Activated T-helper 1 cell treated with Interleukin-2 at 50 U/mL for 16 hours (primary cell): ENCODE data around the gene ACADM.
"Not testable (repeated sequence)": the region's sequence is repeated elsewhere in the genome, so short reads cannot be mapped to it uniquely, and the experiment has no call there.

ENCODE experiments used
- DNase-seq: peaks from one replicate; pipeline ENCODE4 v3.0.0-alpha.2; 2020; ENCODE audit warnings: low read depth

Gene ACADM

DNA sequence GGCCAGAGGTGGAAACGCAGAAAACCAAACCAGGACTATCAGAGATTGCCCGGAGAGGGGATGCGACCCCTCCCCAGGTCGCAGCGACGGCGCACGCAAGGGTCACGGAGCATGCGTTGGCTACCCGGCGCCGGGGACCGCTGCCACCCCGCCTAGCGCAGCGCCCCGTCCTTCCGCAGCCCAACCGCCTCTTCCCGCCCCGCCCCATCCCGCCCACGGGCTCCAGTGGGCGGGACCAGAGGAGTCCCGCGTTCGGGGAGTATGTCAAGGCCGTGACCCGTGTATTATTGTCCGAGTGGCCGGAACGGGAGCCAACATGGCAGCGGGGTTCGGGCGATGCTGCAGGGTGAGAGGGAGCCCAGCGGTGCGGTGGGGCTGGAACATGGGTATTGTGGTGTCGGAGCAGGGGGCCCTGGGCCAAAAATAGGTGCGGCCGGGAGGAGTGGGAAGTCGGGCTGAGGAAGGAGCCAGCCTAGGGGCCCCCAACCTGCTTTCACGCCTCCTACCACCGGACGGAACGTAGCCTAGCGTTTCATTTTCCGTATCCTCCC is at the start of gene ACADM:
Gene ACADM (plus strand): TSS at position 238 of the 551 bp plus-strand sequence. CDS start 79 bp downstream, at position 317.
- DNase-seq = peak; percentile 71

DNA sequence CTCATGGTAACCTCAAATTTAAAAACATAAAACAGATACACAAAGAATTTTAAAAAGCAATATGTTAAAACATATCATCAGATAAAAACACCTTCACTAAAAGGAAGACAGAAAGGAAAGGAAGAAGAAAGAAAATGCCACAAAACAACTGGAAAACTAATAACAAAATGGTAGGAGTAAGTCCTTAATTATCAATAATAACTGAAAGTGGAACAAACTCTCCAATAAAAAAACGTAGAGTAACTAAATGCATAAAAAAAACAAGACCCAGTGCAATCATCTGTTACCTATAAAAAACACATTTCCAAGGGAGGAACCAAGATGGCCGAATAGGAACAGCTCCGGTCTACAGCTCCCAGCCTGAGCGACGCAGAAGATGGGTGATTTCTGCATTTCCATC is 47.1 kb upstream of the ACADM start:
- no peak for DNase-seq

GRCh38 chr1:75677964-75678363 is 46.5 kb upstream of the ACADM start:
- not testable (repeated sequence) for DNase-seq

- no peak for DNase-seq
Observed at GRCh38 chr1:75690547-75690946, 34.0 kb upstream of the ACADM start.

GRCh38 chr1:75693551-75693950 is 31.0 kb upstream of the ACADM start:
- no peak for DNase-seq

DNA sequence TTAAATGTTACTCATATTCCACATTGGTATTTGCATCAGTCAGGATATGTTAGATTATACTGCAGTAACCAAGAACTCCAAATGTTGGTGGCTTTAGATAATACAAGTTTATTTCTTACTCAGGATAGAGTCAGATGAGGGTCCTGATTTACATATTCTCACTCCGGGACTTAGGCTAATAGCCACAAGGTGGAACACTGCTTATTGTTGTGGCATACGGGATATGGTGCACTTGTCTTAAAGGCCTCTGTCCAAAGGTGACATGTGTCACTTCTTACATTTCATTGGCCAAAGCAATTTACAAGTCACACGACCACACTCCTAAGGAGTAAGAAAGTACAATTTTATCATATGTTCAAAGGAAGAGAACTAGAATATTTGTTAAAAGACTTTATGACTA is 28.5 kb upstream of the ACADM start:
- DNase-seq = no peak

GRCh38 chr1:75707191-75707590 is 17.3 kb upstream of the ACADM start:
- no peak for DNase-seq

DNA sequence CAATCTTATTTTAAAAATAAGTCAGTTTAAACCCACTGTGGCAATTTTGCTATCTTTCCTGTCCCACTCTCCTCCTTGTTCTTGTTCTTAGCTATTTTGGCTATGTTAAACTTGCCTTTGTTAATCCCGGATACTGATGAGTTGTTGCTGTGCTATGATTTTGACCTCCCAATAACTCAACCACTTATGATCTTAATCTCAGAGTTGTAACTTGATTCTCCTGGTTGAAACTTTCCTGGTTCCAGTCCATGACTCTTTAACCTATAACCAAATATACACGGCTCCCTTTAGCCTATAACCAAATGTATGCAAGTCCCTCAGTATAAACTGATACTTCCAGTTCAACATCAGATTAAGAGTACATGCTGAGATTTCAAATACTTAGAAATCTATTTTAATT is 15.6 kb upstream of the ACADM start:
- no peak for DNase-seq

DNA sequence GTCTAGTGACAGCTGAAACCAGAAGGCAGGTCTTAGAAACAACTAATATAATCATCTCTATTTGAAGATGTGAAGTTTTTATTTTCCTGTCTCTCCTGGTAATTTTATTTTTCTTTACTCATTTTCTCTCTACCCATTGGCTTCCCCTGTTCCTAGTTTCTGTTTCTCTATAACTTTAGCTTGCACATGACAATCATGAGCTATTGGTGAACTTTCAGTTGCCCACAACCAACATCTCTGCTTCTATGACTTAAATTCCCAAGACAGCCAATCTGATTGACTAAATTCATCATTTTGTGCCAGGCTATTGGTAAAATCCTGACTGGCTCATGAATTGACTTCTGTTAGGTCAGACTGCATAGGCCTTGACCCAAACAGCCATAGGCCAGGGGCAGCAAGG is 13.7 kb upstream of the ACADM start:
- DNase-seq = no peak

- DNase-seq = no peak
Observed at GRCh38 chr1:75711846-75712245, 12.7 kb upstream of the ACADM start.

- no peak for DNase-seq
Observed at GRCh38 chr1:75712306-75712705, 12.2 kb upstream of the ACADM start.

DNA sequence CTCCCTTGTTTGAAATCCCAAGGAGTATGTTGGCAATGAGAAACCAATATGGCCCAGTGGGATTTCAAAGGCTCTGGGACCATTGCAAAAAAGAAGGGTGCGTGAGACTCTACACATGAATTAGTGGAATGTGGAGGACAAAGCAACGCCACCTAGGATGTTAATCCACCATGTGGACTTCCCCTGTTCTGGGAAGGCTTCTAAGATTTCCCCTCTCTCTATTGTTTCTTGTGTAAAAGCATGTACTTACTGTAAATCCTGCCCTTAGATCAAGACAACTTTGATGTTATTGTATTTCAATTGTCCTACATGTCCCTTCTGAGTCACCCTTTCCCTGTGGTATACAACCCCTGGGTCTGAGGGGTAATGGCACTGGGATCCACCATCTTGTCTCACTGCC is 4.7 kb upstream of the ACADM start:
- DNase-seq = no peak

GRCh38 chr1:75720325-75720724 is 4.2 kb upstream of the ACADM start:
- no peak for DNase-seq

- no peak for DNase-seq
Observed at GRCh38 chr1:75720820-75721219, 3.7 kb upstream of the ACADM start.

GRCh38 chr1:75722246-75722645 is 2.3 kb upstream of the ACADM start:
- DNase-seq = not testable (repeated sequence)

DNA sequence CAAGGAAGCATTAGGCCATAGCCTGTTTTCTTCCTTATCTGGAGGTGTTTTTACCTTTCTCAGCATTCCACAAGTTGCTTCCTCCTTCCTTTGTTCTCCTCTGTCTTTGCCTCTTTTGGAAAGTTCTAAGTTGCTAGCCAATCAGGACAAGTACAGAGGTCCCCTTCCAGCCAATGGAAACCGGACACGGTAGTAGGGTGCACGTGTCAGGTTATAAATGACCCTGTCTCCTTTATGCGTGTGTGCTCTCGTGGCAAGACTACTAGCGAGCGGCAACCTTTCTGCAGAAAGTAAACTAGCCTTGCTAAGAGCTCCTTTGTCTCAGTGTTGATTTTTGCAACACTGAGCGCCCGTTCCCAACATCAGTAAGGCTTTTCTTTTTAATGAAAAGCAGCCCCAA is 1.5 kb upstream of the ACADM start:
- DNase-seq = no peak

- DNase-seq = peak; percentile 55
Observed at GRCh38 chr1:75723989-75724471, 479 bp upstream of the ACADM start.

- DNase-seq = no peak
Observed at GRCh38 chr1:75725266-75725665, 757 bp downstream of the ACADM start.

GRCh38 chr1:75725861-75726361 is 1.4 kb downstream of the ACADM start:
- no peak for DNase-seq

GRCh38 chr1:75727571-75727970 is 3.1 kb downstream of the ACADM start:
- no peak for DNase-seq

GRCh38 chr1:75730432-75730831 is 5.9 kb downstream of the ACADM start:
- DNase-seq = no peak

DNA sequence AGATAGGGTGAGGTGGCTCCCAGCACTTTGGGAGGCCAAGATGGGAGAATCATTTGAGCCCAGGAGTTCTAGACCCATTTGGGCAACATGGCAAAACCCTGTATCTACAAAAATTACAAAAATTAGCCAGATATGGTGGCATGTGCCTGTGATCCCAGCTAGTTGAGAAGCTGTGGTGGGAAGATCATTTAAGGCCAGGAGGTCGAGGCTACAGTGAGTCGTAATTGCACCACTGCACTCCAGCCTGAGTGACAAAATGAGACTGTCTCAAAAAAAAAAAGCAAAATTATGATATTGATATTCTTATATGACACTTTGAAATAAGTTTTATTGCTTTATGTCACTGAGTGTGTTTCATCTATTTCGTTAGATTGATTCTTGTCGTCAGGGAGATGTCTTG is 7.4 kb downstream of the ACADM start:
- DNase-seq = no peak

DNA sequence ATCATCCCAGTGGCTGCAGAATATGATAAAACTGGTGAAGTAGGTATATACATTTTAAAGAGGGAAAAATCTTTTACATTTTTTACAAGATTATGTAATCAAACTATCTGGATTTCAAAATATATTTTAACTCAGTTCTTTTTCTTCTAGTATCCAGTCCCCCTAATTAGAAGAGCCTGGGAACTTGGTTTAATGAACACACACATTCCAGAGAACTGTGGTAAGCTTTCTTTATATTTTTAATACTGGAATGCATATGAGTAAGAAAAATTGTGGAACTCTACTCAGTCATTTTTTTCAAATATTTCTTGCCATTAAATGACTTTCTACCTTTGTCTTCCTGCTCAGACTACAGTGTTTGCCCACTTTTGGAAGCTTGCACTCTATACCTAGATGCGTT is 8.2 kb downstream of the ACADM start:
- no peak for DNase-seq

DNA sequence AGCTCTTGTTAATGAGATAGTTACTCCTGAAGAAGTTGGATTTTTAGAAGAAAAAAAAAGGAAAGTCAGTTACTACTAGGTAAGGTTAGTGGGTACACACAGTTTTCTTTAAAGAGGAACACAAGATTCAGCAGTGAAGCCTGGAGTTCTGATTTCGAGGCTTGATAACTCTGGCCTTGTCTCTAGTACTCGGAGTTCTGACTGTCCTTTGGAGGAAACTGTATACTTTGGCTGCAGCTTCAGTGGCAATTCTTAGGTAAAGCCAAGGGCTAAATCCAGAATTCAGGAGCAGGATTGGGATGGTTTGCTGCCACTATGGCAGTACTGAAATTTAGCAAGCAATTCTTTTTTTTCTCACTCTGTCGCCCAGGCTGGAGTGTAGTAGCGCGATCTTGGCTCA is 9.2 kb downstream of the ACADM start:
- no peak for DNase-seq
